GM21447 (cell line): Measurements from ENCODE around the gene KLF16.

Experiments used
- ATAC-seq: cut with Tn5 transposase; IDR thresholded peaks from one replicate; pipeline ENCODE4 v1.9.1; 2021; ENCODE audit not compliant: unreplicated experiment

The KLF16 gene

DNA sequence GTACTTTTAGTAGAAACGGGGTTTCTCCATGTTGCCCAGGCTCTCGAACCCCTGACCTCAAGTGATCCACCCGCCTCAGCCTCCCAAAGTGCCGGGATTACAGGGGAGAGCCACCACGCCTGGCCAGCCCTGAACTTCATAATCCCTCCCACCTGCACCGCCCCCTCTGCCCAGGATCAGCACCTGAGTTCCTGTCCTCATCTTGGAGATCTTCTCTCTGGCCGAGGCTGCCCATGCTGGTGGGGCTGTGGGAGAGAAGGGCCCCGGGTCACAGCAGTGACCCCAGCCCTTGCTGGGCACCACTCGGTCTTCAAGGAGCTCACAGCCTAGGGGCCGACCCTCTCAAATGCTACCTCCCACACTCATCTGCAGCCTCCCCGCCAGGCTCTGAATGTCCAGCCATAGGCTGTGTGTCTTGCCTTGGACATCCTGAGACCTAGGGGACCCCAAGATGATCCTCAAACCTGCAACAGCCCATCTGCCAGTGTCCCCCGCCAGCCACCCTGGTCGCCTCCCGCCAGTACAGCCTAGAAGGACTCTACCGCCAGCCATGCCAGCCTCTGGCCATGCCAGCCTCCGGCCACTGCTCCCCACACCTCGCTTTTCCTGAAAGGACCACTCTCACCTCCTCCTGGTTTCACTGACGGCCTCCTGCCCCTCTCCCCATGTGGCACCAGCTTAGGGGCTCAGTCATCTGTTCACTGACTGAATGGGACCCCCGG lies 52.8 kb downstream of the KLF16 start:
- no peak for ATAC-seq

DNA sequence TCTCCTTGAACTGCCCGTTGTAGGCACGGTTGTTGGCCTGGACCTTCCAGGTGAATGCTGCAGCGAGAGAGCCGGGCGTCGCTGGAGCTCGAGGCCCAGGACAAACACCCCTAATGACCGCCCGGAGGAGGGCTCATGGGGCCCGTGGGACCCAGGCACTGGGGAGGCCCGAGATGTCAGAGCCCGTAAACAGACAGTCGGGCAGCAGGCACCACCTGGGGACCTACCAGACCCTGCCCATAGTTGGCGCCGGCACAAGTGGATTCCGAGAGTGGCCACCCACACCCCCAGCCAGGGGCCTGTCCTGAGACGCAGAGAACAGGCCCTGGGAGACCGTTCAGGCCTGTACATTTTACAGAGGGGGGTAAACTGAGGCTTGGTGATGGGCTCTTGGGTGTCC lies 53.7 kb downstream of the KLF16 start:
- no peak for ATAC-seq

DNA sequence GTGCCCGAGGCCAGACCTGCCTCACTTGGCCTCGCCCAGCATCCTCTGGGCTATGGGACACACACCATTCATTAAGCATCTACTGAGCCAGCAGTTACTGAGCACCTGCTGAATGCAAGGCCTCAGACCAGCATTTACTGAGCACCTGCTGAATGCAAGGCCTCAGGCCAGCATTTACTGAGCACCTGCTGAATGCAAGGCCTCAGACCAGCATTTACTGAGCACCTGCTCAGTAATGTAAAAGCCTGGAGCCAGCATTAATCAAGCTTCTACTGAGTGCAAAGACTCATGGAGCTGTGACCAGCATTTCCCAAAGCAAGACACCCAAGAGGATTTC lies 55.0 kb downstream of the KLF16 start:
- ATAC-seq: no peak

DNA sequence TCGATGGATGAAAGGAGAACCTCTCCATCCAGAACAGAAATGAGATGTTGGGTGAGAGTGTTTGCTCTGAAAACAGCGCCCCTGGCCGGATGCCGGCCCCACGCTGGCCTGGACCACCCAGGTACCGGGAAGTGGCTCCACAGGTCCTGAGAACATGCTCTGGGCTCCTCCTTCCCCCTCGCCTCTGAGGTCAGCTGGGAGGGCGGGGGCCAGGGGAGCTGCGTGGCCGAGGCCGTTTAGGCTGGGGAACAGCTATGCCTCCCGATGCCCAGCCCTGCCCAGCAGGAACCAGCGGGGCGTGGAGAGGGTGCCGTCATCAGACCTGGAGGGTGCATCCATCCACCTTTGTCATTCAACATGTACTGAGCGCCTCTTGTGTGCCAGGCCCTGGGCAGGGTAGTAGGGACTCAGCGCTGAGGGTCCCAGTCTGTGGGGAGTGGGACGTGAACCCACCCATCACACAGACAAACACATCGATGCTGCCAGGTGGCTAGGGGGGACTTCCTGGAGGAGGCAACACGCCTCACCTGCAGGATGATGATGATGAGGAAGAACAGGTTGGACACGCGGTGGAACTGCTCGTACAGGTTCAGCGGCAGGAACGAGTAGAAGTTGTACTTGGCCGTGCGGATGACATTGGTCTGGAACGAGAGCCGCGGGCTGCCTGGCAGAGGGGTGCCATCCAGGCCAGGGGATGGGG lies 55.5 kb downstream of the KLF16 start:
- no peak for ATAC-seq

DNA sequence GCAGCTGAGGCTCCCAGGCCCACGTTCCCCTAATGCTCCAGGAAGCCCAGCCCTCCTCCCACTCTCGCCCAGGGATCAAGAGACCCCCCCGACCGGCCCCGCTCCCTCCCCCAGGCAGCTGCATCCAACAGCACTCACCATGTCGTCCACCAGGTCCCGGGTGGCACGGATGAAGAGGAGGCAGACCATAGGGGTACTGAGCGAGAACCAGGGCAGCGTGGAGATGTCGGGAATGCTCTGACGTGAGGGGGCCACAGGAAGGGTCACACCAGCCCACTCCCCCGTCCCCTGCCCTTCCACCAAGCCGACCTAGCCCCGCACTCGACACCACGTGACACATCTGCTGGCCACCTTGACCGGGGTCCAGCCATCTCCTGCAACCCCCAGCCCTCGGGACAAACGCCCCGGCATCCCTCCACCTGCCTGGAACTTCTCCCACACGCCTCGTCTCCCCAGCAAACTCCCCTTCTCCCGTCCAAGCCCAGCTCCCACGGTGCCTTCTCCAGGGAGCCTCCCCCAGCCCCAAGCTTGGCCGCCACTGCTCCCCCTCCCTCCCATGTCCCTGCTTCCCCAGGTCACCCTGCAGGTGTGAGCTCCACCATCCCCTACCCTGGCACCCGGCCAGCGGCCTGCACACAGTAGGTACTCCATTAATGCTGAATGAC lies 56.2 kb downstream of the KLF16 start:
- no peak for ATAC-seq

DNA sequence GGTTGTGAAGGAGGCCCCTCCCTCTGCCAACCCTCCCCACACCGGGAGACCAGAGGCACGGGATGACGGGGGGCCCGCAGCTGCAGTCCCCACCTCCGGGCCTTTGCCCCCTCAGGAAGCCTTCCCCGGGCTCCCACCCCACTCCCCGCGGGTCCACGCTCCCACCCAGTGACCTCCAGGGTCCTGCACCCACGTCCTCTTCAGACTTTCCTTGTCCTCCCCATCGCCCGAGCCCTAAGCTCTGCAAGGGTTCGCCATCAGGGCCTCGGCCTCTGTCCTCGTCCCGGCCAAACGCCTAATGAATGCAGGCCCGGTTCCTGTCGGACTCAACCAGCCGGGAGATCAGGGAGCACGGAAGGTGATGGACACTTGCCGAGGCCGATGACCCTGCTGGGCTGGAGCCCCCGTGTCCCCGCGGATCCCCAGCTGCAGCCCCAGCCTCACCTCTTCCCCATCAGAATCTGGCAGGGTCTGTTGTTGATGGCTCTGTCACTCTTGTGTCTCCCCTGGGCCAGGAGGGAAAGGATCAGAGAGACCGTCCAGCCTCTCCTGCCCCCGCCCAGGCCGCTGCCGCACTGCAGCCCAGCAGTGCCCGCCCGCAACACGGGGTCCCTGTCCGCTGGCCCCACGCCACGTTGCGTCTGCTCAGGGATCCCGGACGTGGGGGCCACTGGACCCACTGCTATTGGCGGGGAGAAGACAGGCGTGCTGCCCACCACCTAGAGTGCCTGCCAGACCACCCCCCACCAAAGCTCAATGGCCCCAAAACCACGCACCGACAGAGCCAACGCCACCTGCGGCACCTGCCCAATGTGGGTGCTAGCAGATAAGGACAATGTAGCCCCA lies 57.0 kb downstream of the KLF16 start:
- no peak for ATAC-seq

DNA sequence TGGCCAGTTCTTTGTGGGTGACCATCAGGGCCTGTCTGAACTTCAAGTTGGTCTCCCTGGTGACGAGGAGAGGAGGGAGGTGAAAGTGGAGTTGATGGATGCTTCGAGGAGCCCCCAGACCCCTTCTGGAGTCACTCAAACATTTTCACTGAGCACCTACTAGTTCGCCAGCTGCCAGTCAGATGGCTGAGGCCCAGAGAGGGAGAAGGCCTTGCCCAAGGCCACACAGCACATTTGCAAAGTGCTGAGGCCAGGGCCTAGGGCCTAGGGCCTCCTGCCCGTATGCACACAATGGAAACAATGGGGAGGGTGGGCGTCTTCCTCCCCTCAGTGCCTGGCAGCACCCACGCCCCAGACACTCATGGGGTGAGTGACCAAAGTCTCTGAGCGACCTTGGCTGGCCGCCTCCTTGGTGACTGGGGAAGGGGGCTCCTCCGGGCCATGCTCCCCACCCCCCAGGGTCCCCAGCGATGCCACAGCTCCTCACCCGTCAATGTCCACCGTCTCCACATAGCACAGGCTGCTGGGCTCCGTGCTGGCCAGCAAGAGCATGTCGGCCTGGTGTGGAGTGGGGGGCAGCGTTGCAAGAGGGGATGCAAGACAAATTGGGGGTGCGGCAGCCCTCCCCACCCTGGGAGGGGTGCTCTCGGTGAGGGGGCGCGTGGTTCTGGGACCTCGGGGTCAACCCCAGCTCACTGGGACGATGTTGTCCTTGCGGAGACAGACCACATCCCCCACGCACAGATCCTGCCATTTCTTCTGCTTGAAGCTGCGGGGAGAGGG lies 57.8 kb downstream of the KLF16 start:
- ATAC-seq: no peak

DNA sequence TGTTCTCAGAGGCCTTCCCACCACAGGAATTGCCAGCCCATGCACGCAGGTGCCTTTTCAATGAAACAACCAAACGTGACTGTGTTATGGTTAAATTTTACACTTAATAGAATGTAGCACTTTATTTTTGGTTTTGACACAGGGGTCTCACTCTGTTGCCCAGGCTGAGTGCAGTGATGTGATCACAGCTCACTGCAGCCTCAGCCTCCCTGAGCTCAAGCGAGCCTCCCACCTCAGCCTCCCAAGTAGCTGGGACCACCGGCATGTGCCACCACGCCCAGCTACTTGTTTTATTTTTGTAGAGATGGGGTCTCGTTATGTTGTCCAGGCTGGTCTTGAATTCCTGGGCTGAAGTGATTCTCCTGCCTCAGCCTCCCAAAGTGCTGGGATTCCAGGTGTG lies 58.5 kb downstream of the KLF16 start:
- no peak for ATAC-seq
